NB4 (cell line): ENCODE data around the gene CSNK1A1L.
A peak's percentile ranks its signal among the peaks of the same experiment; 100 is the strongest.
"Not testable (repeated sequence)": the region's sequence is repeated elsewhere in the genome, so short reads cannot be mapped to it uniquely, and the experiment has no call there.

Experiments
- DNase-seq: peaks from one replicate; pipeline ENCODE4 v3.0.0; 2010; ENCODE audit warnings: low read depth
- H3K4me3 ChIP-seq: one replicate; pipeline ENCODE4 v1.5.1; 2011; ENCODE audit warnings: mild to moderate bottlenecking, low read depth, low read length, moderate library complexity
- MYC ChIP-seq: IDR thresholded peaks from 2 replicates; pipeline ENCODE4 v1.6.1; 2011; ENCODE audit warnings: low read depth, low read length
- POLR2A ChIP-seq: IDR thresholded peaks from 2 replicates; pipeline ENCODE4 v1.6.1; 2011; ENCODE audit warnings: mild to moderate bottlenecking; ENCODE audit not compliant: insufficient read length; ENCODE audit errors: extremely low read depth
- TF ChIP-seq, protein P1 (sequence below): IDR thresholded peaks from one replicate; pipeline ENCODE4 v1.5.1; 2012; ENCODE audit warnings: low read depth, low read length
- TF ChIP-seq, protein P2 (sequence below): IDR thresholded peaks from 2 replicates; pipeline ENCODE4 v1.6.1; 2011; ENCODE audit warnings: low read depth, low read length

The CSNK1A1L gene

DNA sequence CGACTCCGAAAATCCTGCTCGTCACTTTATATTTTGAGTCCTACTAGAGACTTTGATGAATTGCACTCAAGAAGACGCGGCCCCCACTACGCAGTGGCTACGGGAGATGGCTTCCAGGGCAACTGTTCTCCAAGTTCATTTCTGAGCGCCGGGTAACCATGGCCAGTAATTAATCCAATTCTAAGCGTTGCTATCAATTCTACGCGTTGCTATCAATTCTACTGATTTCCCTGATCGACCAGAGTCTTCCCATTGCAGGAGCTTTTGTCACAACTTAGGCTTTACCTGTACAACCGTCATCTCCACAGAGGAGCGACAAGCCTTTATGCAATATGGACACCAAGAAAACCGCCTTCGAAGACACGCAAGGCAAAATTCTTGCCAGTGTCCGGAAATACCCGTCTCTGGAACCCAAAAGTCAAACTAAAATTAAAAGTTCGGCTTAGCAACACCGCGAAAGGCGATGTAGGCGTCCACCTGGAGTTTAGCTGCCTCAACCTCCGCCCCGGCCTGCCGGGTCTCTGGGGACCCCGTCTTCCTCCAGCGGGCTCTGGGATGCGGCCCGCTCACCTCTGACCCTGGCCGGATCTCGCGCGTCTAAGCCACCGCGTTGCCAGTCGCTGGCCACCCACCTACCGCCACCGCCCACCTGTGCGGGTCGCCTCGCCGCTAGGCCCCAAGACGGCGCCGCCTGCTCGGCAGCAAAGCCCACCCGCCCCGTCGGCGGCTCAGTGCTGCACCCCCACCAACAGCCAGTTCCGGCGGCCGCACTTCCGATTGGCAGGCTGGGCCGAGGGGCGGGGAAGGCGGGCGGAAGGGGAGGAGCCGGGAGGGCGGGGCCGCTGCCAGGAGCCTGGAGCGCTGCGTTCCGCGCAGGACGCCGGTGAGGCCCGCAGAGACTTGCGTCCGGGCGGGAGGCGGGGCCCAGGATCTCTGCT, 46.3 kb downstream of the CSNK1A1L start, which contains the start of gene SUPT20H:
SUPT20H (minus strand) TSS at position 779 of the 938 bp plus-strand sequence. CDS start 8,198 bp downstream, outside the sequence.
- DNase-seq, result peak; percentile 95
- peak within 1 kb of the TSS; percentile 100 for H3K4me3 ChIP-seq
- peak; percentile 96 for TF ChIP-seq POLR2A
- TF ChIP-seq, protein P1, sequence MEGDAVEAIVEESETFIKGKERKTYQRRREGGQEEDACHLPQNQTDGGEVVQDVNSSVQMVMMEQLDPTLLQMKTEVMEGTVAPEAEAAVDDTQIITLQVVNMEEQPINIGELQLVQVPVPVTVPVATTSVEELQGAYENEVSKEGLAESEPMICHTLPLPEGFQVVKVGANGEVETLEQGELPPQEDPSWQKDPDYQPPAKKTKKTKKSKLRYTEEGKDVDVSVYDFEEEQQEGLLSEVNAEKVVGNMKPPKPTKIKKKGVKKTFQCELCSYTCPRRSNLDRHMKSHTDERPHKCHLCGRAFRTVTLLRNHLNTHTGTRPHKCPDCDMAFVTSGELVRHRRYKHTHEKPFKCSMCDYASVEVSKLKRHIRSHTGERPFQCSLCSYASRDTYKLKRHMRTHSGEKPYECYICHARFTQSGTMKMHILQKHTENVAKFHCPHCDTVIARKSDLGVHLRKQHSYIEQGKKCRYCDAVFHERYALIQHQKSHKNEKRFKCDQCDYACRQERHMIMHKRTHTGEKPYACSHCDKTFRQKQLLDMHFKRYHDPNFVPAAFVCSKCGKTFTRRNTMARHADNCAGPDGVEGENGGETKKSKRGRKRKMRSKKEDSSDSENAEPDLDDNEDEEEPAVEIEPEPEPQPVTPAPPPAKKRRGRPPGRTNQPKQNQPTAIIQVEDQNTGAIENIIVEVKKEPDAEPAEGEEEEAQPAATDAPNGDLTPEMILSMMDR, result no peak
- TF ChIP-seq, protein P2, sequence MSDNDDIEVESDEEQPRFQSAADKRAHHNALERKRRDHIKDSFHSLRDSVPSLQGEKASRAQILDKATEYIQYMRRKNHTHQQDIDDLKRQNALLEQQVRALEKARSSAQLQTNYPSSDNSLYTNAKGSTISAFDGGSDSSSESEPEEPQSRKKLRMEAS, result peak; percentile 19
- TF ChIP-seq MYC, result peak; percentile 40; the same call in 1 of the 2 replicates

DNA sequence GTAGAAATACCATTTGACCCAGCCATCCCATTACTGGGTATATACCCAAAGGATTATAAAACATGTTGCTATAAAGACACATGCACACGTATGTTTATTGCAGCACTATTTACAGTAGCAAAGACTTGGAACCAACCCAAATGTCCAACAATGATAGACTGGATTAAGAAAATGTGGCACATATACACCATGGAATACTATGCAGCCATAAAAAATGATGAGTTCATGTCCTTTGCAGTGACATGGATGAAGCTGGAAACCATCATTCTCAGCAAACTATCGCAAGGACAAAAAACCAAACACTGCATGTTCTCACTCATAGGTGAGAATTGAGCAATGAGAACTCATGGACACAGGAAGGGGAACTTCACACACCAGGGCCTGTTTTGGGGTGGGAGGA, 49.2 kb downstream of the CSNK1A1L start:
- not testable (repeated sequence) for H3K4me3 ChIP-seq, DNase-seq
